ENCODE results near the gene MGAT4B.

Gene MGAT4B

DNA sequence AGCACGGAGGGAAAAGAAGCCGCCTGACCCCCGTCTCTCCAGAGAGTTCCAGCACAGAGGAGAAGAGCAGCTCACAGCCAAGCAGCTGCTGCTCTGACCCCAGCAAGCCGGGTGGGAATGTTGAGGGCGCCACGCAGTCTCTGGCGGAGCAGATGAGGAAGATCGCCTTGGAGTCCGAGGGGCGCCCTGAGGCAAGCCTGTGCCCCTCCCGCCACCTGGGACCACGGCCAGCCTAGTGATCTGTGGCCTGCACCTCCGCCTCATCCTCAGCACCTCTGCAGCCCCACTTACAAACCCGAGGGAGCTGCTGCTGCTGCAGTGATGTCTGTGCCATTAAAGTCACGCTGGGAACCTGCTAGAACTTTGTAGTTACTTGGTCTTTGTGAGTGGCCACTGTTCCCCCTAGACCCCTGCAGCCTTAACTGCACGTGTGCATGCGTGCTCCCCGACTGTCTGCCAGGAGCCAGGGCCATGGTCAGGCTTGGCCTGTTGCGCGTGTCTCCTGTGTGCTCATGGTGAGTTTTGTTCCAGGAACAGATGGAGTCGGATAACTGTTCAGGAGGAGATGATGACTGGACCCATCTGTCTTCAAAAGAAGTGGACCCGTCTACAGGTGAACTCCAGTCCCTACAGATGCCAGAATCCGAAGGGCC lies 26.5 kb upstream of the MGAT4B start:
- TF ChIP-seq, protein P1, sequence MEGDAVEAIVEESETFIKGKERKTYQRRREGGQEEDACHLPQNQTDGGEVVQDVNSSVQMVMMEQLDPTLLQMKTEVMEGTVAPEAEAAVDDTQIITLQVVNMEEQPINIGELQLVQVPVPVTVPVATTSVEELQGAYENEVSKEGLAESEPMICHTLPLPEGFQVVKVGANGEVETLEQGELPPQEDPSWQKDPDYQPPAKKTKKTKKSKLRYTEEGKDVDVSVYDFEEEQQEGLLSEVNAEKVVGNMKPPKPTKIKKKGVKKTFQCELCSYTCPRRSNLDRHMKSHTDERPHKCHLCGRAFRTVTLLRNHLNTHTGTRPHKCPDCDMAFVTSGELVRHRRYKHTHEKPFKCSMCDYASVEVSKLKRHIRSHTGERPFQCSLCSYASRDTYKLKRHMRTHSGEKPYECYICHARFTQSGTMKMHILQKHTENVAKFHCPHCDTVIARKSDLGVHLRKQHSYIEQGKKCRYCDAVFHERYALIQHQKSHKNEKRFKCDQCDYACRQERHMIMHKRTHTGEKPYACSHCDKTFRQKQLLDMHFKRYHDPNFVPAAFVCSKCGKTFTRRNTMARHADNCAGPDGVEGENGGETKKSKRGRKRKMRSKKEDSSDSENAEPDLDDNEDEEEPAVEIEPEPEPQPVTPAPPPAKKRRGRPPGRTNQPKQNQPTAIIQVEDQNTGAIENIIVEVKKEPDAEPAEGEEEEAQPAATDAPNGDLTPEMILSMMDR (IDR thresholded peaks at IDR 0.05; ENCODE audit: extremely low read depth, insufficient read depth, missing control alignments): no peak
- DNase-seq (ENCODE audit: low spot score): no peak
- in situ Hi-C loops (cut with MboI; ENCODE audit: low pct_unique_long_range_greater_than_20kb, low sequenced_read_pairs, unreplicated experiment): no loop called here

DNA sequence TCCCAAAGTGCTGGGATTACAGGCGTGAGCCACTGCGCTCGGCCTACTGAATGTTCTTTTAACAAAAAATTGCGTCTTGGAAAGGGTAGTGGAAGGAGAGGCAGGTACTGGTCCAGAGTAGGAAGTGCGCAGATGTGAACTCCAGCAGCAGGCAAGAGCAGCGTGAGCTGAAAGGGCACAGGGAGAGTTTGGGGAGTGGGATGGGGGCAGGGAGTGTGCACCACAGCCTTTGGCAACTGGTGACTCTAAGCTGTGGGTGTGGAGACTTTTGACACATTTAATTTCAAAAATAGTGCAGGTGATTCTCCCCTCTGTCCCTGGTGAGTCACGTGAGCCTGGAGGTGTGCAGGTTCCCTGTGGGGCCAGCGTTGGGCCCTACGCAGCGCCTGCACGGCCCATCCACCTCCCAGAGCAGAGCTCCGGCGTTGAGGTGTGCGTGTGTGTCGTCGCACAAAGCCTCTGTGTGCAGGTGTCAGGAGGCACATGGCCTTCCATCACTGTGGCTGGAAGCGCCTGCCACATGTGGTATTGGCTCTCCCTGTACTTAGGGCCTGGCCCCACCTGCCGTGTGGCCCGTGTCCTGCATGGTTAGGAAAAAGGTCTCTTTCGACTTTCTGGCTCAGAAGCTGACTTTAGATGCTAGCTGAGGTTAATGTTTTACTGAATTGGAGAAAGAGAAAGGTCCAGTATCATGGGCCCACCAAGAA lies 25.5 kb upstream of the MGAT4B start:
- in situ Hi-C loops (cut with MboI; ENCODE audit: low pct_unique_long_range_greater_than_20kb, low sequenced_read_pairs, unreplicated experiment): no loop called here
- TF ChIP-seq, protein P1 (IDR thresholded peaks at IDR 0.05; ENCODE audit: extremely low read depth, insufficient read depth, missing control alignments): no peak
- DNase-seq (ENCODE audit: low spot score): no peak

DNA sequence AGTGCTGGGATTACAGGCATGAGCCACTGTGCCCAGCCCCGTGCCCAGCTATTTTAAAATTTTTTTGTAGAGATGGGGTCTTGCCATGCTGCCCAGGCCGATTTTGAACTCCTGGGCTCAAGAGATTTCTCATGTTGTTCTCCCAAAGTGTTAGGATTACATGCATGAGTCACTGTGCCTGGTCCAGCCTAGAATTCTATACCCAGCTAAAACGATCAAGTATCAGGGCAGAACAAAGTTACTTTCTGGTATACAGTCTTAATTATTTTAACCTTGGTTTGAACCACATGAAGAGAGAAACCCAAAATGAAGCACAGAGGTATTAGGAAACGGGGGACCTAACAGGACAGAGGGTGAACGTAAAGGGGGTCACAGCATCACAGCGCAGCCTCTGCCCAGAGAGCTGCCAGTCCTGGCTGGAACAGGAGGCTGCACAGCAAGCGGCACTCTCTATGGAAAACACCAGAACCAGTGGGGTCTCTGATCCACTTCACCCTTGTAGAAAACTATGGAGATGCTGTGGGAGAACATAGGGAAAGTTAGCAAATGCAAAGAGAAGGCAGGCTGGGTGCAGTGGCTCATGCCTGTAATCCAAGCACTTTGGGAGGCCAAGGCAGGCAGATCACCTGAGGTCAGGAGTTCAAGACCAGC lies 24.3 kb upstream of the MGAT4B start:
- in situ Hi-C loops (cut with MboI; ENCODE audit: low pct_unique_long_range_greater_than_20kb, low sequenced_read_pairs, unreplicated experiment): no loop called here
- DNase-seq (ENCODE audit: low spot score): no peak
- TF ChIP-seq, protein P1 (IDR thresholded peaks at IDR 0.05; ENCODE audit: extremely low read depth, insufficient read depth, missing control alignments): no peak

DNA sequence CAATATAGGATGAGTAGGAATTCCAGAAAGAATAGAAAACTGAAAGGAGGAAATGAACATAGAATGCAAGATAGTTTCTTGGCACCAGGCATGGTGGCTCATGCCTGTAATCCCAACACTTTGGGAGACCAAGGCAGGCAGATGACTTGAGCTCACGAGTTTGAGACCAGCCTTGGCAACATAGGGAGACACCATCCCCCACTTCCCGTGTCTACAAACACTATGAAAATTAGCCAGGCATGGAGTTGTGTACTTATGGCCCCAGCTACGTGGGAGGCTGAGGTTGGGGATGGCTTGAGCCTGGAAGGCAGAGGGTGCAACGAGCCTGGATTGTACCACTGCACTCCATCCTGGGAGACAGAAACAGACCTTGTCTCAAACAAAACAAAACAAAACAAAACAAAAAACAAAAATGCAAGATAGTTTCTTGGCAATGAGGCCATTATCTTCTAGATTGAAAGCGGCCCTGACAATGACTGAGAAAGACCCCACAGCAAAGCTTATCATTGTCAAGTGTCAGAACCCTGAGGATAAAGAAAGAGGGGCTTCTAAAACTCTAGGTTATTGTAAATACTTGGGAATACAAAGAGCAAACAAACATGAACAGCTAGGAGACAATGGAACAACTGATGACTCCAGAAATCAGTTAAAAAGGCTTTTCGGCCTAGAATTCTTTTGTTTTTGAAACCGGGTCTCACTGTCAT lies 23.2 kb upstream of the MGAT4B start:
- in situ Hi-C loops (cut with MboI; ENCODE audit: low pct_unique_long_range_greater_than_20kb, low sequenced_read_pairs, unreplicated experiment): no loop called here
- DNase-seq (ENCODE audit: low spot score): no peak
- TF ChIP-seq, protein P1 (IDR thresholded peaks at IDR 0.05; ENCODE audit: extremely low read depth, insufficient read depth, missing control alignments): no peak

DNA sequence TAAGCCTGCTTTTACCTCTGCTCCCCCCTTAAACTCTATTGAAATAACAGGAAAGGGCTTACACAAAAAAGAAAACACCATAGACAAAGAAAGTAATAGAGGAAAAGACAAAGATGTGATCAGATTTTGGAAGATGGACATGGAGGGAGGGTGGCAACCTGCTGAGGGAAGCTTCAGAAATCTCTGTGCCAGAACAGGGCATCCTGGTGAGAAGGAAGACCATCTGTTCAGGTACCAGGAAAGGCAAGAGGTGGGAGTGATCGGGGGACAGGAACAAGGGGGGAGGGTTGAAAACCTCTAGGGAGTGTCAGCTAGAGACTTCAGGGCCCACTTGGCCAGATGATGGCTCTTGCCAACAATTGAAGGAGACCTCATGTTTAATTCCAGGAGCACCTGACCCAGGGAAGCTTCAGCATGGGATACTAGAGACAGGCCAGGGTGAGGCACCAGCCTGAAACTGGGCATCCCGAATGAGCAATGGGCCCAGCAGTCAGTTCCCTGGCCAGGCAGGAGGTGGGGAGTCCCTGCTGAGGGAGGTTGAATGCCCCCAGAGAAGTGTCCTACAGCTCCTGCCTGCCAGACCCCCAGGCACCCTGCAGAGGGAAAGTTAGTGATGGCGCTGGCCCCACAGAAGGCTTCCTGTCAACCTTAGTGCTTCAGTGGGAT lies 22.2 kb upstream of the MGAT4B start:
- no peak for DNase-seq (ENCODE audit: low spot score)
- TF ChIP-seq, protein P1 (IDR thresholded peaks at IDR 0.05; ENCODE audit: extremely low read depth, insufficient read depth, missing control alignments): no peak
- in situ Hi-C loops (cut with MboI; ENCODE audit: low pct_unique_long_range_greater_than_20kb, low sequenced_read_pairs, unreplicated experiment): no loop called here

DNA sequence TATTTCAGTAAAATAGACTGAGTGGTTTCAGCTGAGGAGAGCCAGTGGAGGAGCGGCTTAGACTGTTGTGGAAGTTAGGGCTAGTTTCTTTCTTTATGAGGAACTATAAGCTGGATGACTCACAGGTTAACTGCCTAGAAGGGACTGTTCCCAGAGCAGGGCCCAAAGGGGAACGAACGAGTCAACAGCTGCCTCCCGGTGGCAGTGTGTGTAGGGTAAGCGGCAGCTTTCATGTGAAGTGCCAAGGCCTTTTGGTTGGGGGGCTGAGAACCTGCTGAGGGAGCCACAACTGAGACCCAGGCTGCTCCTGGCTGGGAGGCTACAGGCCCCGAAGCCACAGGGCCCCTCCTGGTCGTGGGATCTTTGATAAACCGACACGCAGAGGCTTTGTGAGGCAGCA lies 21.0 kb upstream of the MGAT4B start:
- TF ChIP-seq, protein P1 (IDR thresholded peaks at IDR 0.05; ENCODE audit: extremely low read depth, insufficient read depth, missing control alignments): no peak
- in situ Hi-C loops (cut with MboI; ENCODE audit: low pct_unique_long_range_greater_than_20kb, low sequenced_read_pairs, unreplicated experiment): no loop called here
- no peak for DNase-seq (ENCODE audit: low spot score)

Measured in GM13977 (cell line).